HG03571 (cell line): ENCODE data around the gene LAMA4.
"Not testable (repeated sequence)": the region's sequence is repeated elsewhere in the genome, so short reads cannot be mapped to it uniquely, and the experiment has no call there.

Experiments
- ATAC-seq: cut with Tn5 transposase; IDR thresholded peaks from one replicate; pipeline ENCODE4 v1.9.1; 2021; ENCODE audit not compliant: unreplicated experiment

LAMA4 gene

DNA sequence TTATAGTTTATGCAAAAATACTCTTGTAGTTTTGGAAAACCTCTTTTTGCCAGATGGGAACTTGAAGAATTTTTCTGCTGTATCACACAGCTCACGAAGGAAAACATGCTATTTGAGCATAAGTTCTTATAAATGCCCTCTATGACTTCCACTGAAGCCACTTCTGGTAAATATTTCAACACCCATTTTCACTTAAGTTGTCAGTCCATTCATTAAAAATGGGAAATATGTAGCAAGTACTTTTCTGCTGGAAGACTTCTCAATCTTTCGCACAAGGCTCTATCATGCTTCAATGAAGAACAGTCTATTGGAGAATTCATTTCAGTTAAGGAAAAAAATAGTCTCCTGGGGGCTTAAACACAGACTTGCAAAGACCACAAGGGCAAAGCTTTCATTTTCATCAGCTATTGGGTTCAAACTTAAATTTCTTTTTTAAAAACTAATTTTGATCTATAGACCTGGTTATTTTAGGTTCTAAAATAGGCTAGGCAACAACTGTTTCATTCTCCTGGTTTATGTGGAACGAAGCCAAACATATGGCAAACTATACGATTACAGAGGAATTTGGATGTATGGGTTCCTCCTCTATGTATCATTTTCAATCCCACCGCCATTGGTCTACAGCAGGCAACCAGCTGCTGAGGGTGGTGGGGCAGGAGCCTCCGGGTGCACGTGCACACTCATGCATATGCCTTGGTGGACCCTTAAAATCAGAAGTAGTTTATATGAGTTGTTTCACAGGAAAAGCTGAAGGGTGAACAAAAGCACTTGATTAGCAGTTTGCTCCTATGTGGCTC, 38.7 kb downstream of the LAMA4 start:
- no peak for ATAC-seq

DNA sequence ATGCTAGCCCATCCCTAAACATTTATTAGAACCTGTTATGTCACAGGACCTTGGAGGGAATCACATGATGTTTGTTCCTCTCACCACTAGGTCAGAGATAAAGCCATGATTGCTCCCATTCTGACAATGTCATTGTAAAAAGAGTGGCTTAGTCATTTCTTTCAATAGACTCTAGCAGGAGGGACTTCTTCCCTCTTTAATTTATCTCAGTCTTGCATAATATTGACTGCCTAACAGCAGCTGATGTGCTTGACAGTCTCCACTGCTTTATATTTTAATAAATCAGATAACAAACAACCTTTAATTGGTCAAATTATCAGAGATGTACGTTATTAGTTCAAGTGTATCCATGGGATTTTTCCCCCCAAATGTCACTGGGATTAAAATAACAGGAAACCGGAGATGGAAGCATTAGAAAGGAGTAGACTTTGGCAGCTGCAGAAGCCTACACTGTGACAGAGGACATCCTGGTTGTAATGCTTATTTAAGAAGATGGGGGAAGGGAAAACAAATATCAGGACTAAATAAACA, 39.6 kb downstream of the LAMA4 start:
- no peak for ATAC-seq

DNA sequence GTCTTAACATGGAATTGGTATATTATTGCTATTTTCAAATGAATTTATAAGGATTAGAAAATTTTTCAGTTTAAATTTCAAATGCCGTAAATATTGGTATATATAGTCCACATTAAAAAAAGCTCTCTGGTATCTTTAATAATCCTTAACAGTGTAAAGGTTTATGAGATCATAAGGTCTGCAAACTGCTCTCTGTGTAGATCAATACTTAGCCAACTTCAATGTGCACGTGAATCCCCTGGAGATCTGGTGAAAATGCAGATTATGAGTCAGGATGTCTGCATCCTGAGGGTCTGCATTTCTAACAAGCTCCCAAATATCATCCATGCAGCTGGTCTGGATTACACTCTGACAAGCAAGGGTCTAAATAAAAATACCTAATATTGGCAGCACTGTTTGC, 43.5 kb downstream of the LAMA4 start:
- no peak for ATAC-seq

DNA sequence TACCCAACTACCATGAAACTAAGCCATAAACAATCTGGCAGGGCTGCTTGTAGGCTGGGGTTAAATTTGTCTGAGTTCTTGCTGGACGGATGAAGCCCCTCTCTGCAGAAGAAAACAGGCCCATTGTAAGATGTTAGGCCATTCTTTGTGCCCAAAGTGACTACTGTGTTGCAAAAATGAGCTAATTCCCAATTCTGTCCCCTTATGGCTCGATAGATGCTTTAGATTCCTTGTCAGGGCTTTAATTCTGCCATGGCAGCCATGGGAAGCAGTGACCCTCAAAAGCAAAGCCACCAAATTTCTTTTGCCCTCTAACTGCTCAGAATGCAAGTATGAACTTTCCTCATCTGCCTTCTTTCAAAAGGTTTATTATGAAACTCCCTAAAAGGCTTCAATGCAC, 45.2 kb downstream of the LAMA4 start:
- no peak for ATAC-seq

DNA sequence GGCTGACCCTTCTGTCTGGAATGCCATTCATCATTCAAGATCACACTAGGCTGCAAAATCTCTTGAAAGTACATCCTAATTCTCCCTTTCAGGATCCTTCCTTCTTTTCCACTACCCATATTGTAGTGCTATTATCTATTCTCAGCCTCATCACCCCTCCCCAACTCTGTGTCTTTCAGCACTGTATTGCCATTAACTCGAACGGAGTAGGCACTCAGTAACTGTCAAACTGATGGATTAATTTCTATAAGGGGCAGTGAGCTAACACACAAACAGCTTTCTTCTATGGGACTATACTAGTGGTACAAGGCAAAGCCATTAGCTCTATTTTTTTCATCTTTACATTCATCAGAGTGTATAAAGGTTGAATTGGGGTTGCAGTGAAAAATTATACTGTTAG, 46.6 kb downstream of the LAMA4 start:
- ATAC-seq, result no peak

DNA sequence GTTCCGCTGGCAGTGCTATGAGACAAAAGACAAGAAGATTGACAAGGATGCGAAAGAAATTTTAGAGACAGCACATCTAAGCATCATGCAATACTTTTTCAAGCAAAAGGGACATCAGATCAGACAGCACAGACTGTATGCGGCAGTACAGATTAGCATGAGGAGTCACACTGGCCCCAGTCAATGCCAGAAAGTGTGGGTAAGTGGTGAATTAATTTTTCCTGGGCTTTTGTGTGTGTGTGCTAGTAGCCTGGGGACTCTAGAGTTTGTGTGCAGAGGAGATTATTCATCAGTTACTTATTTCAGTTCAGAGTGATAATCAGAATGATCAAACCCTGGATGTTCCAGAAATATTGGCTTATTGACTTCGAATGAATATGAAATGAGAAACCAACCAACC, 47.2 kb downstream of the LAMA4 start:
- ATAC-seq, result no peak

DNA sequence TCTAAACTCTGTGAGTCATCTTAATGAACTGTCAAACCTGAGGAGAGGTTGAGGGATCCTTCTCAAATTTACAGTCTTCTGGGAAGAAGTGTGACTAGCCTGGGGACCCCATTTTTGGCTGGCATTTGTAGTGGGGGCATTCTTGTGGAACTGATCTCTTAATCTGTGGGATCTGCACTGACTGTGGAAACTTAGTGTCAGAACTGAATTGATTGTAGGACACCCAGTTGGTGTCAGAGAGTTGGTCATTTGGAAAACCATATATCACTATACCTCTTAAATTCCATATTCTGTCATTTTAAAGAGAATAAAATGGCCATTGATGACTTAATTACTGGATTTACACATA, 48.3 kb downstream of the LAMA4 start:
- ATAC-seq, result no peak

DNA sequence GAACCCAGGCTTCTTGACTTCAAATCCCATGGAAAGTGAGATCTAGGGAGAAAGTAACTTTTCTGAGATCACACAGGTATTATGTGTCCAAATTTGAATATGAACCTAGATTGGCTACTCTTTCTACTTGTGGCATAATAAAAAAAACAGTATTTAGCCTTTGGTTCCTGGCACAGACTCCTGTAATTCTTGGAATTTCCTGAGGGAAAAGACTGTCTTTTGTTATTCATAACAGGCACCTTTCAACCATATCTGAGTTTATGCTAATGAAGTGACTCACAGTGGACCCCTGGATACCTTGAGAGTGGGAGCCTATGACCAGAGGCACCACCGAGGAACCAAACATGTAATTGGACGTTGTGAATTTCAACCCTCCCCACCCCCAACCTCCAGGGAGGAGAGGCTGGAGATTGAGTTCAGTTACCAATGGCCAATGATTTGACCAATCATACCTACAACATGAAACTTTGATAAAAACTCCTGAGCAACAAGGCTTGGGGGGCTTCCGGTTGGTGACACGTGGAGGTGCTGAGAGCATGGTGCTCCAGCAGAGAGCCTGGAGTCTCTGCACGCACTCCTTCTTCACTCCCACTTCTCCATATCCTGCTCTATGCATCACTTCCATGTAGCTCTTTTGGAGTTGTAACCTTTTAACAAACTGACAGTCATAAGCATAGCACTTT, 48.8 kb downstream of the LAMA4 start:
- ATAC-seq, result no peak

DNA sequence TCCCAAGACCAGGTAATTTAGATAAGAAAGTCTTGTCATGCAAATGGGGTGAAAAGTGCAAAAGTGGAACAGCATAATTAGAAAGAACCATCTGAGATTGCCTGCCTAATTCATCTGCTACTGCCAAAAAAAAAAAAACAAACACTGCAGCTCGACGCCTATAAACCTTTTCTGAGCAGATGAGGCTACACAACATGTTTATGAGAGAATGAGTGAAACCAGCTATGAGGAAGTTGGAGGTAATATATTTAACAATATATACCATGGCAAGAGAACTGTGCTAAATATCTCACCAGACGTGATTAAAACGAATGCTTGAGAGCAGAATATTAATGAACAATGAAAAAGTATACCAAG, 50.0 kb downstream of the LAMA4 start:
- no peak for ATAC-seq

DNA sequence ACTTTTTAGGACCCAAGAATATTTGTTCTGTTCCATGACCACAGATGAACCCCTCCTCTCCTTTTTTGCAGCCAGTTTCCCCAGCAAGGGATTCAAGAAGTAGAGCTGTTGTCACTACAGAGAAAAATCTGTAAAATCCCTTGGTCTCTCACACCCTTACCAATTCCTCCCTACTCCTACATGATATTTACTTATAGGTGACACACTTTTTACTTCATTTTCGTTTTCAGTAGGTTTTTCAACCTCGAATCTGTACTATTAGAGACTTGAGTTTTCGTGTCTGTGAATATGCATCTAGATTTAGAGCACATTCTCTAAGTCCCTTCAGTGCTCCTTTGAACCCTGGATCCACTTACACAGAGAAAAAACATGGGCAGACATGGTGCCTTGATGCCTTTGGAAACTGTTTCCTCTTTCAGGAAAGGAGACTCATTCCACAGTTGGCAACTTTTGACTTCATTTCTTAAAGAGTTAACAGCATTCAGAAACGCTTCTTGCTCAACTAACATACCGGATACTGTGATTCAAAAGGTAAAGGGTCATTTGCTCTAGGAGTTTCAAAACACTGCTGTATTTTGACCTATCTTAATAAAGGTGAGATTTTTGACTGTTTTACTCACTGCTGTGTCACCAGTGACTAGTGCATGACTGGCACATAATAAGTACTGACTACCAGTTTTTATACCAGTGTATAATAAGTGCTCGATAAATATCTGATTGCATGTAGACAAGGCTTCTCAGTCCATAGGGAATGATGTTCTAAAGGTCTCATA, 50.6 kb downstream of the LAMA4 start:
- ATAC-seq, result no peak

DNA sequence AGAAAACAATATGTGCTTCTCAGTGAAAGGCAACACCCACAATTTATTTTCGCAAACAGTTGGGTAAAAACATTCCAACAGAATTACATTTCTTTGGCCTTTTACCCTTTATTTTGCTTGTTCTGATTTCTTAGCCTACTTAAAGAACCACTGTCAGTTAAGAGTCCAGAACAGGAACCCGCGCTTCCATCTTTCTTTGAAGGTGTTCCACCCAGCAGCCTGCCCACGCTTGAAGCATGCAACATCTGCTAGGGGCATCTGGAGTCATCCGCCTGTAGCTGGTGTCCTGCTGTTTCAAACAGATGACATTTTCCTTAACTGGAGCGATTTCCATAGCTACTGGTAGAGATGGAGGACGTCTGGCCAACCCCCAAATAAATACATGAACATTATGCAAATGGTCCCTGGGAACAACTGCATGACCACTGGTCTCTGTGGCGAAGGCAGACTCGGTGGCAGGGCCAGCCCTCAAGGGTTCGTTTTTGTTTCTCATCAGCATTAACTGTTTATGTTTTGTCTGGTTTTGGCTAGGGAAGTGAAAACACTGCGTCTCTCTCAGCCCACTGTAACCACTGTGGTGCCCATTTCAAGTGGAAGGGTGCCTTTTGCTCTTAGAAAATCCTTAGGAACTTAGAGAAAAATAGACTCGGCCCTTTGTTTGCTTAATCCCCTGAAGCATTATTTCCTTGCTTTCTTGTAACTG, 51.6 kb downstream of the LAMA4 start:
- ATAC-seq, result peak; percentile 78

DNA sequence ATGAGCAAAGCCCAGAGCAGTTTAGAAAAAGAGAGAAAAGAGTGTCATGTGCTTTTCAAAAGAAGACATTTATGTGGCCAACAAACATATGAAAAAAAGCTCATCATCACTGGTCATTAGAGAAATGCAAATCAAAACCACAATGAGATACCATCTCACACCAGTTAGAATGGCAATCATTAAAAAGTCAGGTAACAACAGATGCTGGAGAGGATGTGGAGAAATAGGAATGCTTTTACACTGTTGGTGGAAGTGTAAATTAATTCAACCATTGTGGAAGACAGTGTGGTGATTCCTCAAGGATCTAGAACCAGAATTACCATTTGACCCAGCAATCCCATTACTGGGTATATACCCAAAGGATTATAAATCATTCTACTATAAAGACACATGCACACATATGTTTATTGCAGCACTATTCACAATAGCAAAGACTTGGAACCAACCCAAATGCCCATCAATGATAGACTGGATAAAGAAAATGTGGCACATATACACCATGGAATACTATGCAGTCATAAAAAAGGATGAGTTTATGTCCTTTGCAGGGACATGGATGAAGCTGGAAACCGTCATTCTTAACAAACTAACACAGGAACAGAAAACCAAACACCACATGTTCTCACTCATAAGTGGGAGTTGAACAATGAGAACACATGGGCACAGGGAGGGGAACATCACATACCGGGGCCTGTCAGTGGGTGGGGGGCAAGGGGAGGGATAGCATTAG, 54.0 kb downstream of the LAMA4 start:
- ATAC-seq, result not testable (repeated sequence)

DNA sequence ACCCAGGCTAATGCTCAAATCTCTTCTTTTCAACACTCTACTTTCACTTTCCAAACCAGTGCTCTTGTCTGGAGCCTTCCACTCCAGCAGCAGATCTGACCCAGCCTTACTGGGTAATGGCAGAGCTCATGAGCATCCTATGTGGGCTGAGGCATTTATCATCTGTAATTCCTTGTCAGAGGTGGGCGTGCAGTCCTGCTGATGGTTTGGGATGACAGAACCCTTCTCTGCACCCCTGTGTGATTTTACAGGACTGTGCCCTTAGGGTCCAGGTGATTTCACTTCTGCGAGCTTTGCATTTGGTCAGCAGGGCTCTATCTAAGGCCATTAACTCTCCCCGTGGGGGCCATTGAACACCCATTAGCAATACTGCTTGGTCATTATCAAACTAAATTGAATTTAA, 55.4 kb downstream of the LAMA4 start:
- ATAC-seq, result no peak

DNA sequence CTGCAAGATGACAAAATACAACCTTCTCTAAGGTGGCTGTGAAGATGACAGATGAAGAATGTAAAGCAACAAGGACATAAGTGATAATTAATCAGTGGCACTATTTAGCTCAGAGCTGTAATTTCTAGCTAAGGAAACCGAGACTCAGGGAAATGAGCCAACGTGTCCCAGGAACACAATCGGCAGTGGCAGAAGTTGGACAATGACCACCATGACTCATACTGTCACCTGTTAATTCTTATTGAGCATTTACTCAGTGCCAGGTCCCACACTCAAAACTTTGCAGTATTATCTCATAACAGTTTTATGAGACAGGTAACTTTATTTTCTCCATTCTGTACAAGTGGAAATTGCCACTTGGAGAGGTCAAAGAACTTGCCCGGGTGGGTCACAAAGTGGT, 55.8 kb downstream of the LAMA4 start:
- ATAC-seq, result no peak

DNA sequence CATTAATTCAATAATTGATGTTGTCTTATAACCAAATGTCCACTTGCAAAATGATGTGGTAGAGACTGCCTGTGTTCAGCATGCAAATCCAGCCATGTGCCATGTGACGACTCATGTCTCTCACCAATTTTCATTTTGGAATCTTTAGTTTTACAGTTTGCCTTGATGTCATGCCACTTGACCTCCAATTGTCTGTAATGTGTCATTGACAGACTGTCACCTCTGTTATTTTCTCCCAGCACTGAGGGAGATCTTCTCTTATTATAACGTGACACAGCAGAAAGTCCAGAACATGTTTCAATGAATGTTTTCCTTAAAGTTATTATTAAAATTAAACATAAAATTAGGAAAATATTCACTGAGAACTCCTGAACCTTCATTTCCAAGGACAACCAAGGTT, 56.7 kb downstream of the LAMA4 start:
- ATAC-seq, result no peak

DNA sequence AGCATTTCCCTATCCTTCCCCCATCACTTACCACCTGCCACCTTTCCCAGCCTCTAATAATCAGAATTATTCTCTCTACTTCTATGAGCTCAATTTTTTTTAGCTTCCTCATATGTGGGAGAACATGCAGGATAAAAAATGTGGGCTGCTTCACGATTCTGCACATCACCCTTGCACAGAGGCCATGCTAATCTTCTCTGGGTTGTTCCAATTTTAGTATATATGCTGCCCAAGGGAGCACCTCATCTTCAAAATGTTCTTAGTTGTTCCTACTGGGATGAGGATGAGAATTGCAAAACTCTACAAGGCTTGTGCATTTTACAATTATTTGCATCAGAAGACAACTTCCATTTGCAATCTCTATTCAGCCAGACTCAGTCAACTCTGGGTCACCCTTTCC, 58.1 kb downstream of the LAMA4 start:
- ATAC-seq, result no peak

DNA sequence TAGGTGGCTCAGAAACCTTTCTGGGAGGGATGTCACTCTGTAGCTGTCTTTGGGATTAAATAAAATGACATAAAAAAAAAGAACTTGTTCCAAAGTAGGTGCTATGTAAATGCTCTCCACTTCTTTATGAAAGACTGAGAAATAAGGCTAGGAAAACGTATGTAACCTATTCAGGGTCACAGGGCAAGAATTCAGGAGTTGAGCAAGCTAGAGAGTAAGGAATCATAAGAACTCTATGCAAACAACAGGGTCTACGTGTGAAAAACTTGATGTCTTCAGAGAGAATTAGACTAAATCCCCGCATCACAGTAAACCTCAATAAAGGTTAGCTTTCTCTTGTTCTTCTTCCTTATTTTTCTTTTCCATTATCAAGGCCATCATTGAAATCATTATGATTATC, 59.2 kb downstream of the LAMA4 start:
- ATAC-seq, result no peak

DNA sequence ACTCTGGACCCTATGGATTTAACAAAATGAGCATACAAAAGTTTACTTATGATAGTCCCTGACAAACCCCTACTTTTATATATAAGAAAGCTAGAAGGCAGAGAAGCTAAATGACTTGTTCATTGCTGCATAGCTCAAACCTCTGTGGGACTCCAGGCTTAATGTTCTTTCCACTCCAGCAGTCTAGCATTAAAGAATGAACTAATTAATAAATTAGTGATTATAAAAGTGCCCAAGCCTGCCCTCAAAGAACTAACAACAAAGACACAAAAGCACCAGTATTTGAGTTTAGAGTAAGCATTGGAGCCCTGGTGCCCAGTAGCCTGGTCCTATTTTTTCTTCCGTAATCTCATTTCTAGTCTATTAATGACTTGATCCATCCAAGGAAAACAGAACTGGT, 59.9 kb downstream of the LAMA4 start:
- no peak for ATAC-seq

DNA sequence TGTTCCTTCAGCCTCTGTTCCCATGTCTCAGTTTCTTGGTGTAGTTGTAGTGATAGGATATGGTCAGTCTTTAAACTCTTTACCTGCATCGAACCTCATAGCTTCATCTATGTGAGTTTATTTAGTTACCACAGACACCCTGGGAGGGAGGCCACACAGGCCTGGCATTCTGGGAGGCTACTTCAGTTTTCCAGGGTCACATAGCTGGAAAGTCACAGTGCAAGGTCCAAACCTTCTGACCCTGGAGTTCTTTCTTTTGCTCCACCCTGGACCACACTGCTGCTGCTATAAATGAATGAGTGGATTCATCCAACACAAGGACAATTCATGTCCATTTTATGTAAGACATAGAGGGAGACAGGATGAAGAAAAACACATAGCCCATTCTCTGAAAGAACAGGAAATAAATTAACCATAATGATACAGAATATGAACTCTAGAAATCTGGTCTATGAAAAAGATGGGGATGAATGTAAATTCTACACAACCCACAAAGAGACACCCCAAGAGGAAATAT, 60.8 kb downstream of the LAMA4 start:
- ATAC-seq, result no peak

DNA sequence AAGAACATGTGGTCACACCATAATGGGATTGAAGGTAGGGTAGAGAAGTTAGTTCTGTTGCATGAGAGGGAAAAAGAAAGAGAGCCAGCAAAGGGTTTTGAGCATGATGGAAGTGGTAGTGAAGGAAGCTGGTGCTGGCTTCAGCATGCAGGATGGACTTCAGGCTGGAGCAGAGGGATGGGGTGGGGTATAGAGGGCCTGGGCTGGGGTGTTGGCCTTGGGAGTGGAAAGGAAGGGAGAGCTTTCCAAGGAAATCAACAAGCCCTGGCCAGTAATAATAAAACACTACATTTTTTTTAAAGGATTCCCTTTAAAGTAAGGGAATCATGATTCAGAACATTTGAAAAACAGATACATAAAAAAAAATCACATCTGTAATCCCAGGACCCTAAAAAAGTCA, 61.2 kb downstream of the LAMA4 start:
- ATAC-seq, result no peak
